HUDEP-2 (cell line): ENCODE data around the gene MTRF1.

ENCODE experiments used
- DNase-seq, 76 experiments: peaks; one replicate each; lab custom pipeline; 2025; ENCODE audit not compliant: unreplicated experiment in 76 of 76; lab: John Stamatoyannopoulos, UW

MTRF1 gene

GRCh38 chr13:41224113-41225110, 39.0 kb downstream of the MTRF1 start:
- DNase-seq, result no peak

DNA sequence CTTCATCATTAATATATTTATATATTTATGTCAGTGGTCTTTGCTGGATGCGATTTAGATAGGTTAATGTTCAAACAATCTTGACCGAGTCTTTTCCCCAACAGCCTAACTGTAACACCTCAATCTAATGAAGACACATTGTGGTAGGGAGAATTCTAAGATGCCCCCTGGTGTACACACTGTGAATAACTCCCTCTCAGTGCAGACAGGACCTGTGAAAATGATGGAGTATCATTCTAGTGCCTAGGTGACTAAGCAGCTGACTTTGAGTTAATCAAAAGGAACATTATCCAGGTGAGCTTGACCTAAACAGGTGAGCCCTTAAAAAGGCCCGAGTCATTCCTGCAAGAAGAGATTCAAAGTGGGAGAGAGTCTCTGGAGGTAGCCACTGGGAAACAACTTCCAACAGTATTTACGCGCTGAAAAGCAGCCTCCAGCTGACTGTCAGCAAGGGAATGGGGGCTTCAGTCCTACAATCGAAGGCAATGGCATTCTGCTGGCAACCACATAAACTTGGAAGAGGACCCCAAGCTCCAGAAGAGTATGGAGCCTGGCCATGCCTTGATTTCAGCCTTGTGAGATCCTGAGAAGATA, 41.0 kb downstream of the MTRF1 start:
- DNase-seq, result peak in 47 of 76 experiments; percentile 1 to 68 (median 29)

DNA sequence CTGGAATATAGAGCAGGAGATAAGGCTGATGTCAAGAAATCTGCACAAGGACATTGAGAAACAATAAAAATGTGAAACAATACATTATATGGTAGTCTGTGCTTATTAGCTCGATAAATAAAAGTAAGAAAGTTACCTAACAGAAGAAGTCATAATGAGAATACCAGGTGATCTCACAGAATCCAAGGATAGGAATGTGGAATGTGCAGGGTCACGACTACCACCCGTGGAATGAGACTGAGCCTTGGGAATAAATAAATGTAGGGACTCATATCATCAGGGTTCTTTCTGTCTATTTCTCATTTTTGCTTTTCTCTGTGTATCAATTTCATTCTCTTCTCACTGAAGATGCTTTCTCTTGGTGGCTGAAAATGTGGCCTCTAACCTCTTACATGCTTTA, 43.0 kb downstream of the MTRF1 start:
- DNase-seq, result no peak

DNA sequence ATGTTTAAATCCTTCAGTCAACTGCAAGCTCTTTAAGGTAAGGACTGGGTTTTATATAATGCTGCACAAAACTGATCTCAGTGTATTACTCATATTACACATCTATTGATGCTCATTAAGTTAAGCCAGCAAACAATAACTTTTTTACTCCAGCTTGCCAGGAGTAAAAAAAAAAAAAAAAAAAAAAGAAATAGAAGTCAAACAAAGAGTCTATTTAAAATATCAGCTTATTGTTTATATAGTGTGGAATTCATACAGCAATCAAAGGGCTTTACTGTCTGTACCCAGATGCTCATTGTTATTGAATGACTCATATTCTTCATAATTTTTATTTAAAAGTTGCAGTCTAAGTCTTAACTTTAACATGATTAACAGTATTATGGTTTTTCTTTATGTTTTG, 47.2 kb downstream of the MTRF1 start:
- no peak for DNase-seq

DNA sequence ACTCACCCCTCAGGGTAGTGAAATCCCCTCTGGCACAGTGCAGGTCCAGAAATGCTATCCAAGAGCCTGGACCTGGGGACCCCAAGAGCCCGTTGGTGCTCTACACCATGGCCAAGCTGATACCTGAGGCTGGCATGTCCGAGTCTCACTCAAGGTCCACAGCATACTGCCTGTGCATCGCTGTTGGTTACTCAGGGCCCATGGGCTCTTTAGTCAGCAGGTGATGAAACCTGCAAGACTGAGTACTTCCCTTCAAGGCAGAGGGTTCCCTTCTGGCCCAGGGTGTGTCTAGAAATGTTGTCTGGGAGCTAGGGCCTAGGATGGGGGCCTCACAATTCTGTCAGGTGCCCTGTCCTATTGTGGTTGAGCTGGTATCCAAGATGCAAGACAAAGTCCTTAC, 49.5 kb downstream of the MTRF1 start:
- DNase-seq, result no peak

DNA sequence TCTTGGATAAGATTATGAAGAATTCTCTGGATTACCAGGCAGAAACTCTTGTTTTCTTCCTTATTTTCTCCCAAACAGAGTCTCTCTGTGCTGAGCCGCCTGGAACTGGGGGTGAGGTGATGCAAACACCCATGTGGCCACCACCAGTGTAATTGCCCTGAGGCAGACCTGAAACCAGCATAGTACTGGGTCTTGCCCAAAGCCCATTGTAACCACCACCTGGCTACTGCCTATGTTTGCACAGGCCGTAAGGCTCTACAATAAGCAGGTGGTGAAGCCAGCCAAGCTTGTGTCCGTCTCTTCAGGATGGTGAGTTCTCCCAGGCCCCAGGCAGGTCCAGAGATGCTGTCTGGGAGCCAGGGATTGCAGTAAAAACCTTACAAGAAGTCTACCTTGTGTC, 50.1 kb downstream of the MTRF1 start:
- no peak for DNase-seq

DNA sequence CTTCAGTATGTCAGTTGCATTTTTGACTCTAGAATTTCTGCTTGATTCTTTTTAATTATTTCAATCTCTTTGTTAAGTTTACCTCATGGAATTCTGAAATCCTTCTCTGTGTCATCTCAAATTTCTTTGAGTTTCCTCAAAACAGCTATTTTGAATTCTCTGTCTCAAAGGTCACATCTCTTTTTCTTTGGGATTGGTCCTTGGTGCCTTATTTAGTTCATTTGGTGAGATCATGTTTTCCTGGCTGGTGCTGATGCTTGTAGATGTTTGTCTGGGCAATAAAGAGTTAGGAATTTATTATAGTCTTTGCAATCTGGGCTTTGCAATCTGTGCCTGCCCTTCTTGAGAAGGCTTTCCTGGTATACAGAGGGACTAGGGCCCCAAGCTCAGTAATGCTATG, 50.5 kb downstream of the MTRF1 start:
- DNase-seq, result no peak

- no peak for DNase-seq
These were observed 52.3 kb downstream of the MTRF1 start for GRCh38 chr13:41211062-41211461.

DNA sequence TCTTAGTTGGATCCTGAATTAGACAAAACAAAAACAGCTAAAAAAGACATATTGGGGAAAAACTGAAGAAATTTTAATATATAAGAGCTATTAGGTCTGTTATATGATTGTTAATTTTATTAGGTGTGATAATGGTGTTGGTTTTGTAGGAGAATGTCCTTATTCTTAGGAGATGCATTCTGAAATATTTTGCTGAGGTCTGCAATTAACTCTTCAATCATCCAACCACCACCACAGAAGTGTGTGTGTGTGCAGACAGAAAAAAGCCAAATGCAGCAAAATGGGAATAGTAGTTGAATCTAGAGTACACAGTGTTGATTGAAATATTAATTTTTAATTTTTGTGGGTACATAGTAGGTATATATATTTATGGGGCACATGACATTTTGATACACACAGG, 56.9 kb downstream of the MTRF1 start:
- DNase-seq, result no peak

- no peak for DNase-seq
These were observed 59.6 kb downstream of the MTRF1 start for GRCh38 chr13:41203810-41204209.

DNA sequence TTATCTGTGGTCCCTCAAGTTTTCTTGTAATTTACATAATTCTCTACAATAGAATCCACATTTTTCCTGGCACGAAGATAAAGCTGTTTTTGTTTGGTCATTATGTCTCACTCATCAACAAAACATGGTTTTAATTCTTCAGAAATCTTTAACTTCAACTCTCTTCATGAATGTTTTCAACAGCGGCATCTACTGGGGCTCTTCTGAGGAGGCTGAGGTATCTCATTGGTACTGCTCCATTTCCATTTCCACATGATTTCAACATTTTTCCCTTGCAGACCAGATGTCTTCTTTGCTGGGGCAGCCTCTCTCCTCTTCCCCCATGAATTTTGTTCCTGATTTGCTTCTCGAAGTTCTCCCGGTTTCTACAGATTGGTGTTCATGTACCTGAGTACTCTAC, 63.2 kb downstream of the MTRF1 start:
- no peak for DNase-seq

DNA sequence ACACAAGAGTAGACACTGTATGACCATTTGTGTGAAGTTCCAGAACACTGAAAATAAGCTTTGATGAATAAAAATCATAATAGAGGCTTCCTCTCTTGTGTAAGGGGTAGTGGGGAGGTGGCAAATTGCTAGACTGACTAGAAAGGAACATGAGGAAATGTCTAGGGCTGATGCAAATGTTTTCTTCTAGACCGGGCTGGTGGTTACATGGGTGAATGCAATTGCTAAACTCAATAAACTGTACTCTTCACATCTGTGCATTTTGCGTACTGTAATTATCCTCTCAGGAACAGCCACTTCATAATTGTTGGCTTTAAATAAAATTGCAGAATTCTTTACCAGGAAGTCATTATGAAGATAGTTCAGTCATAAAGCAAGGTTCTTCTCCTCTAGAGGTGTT, 63.9 kb downstream of the MTRF1 start:
- no peak for DNase-seq

DNA sequence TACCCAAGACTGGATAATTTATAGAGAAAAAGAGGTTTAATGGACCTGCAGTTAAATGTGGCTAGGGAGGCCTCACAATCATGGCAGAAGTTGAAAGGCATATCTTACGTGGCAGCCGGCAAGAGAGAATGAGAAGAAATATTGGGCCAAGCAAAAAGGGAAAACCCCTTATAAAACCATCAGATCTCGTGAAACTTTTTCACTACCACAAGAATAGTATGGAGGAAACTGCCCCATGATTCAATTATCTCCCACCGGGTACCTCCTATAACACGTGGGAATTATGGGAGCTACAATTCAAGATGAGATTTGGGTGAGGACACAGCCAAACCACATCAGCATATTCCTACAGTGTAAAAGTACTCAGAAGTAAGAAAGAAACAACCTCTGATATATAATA, 64.3 kb downstream of the MTRF1 start:
- no peak for DNase-seq

DNA sequence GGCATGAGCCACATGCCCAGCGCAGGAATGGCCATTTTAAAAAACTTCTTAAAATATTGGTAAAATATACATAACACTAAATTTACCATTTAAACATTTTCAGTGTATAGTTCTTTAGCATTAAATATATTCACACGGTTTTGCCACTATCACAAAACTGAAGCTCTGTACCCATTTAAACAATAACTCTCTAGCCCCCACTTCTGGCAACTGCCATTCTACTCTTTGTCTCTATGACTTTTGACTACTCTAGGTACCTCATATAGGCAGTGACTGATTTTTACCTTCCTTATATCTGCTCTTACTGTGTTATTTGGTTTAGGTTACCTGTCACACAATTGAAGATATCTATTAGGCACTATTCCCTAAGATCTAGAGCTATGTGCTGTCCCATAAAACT, 66.8 kb downstream of the MTRF1 start:
- DNase-seq, result peak in 10 of 76 experiments; percentile 3 to 22 (median 16)

DNA sequence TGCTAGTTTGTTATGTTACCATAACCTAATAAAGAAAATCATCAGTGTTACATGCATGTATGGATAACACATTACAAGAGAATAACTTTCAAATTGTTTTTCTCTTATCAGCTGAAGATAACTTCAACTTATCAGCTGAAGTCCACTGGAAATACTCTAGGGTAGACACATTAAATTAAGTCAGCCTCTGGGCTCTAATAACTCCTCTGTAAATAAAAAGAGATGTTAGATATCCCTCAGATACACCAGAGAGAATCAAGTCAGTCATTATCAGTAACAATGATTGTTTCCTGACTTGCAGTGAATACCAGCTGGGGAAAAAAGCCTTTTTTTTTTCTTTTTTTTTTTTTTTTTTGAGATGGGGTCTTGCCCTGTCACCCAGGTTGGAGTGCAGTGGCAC, 67.4 kb downstream of the MTRF1 start:
- DNase-seq, result no peak

DNA sequence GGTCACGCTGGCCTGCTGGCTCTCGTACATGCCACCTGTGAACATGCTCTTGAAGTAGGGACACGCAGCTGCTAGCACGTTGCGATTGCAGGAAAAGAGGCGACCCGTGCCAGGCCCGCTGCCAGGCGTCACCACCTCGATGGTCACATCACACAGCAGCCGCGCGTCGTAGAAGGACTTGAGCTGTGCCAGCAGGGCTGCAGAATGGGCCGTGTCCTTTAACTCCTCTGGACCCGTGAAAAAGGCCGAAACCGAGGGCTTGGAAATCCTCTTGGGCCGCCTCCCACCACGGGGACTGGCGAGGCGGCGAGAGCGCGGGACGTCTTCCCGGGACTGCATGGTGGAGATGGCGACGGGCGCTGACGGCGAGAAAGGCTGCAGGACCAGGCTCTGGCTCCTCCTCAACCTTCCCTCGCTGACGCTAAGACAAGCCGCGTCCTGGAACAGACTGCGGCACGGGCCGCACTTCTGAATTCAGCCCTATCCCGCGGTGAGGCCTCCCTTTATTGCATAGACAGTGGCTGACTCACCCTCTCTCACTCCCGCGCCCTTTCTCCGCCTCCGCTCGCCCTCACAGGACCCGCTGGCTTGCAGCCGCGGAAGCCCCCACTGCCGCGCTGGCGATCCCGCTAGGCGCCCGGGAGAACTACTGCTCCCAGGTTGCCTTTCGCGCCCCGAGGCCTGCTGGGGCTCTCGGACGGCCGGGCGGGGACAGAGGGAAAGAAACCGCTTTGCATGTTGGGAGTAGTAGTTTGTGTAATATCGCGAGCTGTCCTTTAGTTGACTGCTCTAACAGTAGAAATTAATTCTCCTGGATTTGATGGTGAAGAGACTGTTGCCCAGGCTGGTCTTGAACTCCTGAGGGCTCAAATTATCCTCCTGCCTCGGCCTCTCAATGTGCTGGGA, 69.2 kb downstream of the MTRF1 start, which contains the start of gene KBTBD7:
Gene KBTBD7, minus strand, starts transcription at position 651 of the 906 bp plus-strand sequence. Its CDS starts 312 bp downstream, at position 339.
- peak in 75 of 76 experiments; percentile 25 to 94 (median 86) for DNase-seq

DNA sequence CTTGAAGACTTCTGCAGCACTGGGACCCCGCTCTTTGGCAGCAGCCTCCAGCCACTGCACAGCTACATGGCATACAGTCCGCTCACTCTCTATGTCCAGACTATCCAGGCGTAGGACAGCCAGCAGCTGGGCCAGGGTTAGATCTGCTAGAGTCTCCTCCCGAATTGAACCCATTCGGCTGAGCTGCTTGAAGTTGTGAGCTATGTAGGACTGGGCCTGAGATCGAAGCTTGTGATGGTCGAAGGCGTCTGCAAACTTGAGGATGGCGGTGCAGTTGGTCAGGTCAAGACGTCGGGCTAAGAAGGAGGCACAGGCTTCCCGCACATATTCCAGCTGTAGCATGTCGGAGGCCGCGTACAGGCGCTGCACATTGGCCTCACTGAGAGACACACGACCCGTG, 69.9 kb downstream of the MTRF1 start:
- no peak for DNase-seq

- DNase-seq, result no peak
These were observed 74.8 kb downstream of the MTRF1 start for GRCh38 chr13:41188584-41188983.

GRCh38 chr13:41186481-41186880, 76.9 kb downstream of the MTRF1 start:
- DNase-seq, result no peak

DNA sequence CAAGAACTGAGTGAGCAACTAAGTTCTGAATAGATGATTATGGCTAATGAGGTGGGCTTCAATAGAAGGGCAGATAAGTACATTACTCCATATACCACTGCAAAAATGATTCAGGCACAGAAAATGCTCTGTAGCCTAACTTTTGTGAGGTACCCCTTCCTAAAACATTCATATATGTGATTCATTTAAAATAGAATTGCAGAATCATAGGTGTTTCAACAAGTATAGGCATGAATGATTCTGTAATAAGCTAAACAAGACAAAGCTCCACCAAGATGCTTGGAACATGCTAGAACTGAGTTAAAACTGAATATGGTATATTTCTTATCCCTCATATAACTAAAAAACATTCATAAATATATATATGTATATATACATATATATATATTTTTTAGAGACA, 81.1 kb downstream of the MTRF1 start:
- DNase-seq, result no peak
